NCI-H748 treated with DMSO at 0.1 percent for 48 hours (cell line): ENCODE measurements around the gene SRF.

Source experiments
- DNase-seq: peaks from one replicate; lab custom pipeline; 2025; lab: John Stamatoyannopoulos, UW

The SRF gene

GRCh38 chr6:43147691-43148477, 23.2 kb upstream of the SRF start:
- no peak for DNase-seq

GRCh38 chr6:43149265-43149664, 21.8 kb upstream of the SRF start:
- DNase-seq: no peak

- no peak for DNase-seq
These were observed 20.9 kb upstream of the SRF start for GRCh38 chr6:43150051-43150751.

GRCh38 chr6:43159599-43159998, 11.5 kb upstream of the SRF start:
- DNase-seq: no peak

- DNase-seq: no peak
These were observed 7.2 kb upstream of the SRF start for GRCh38 chr6:43163899-43164298.

- no peak for DNase-seq
These were observed 595 bp upstream of the SRF start for GRCh38 chr6:43170417-43170930.

- DNase-seq: no peak
These were observed 636 bp downstream of the SRF start for GRCh38 chr6:43171707-43172103.

GRCh38 chr6:43172104-43173007, 1.3 kb downstream of the SRF start:
- peak; percentile 51 for DNase-seq

- DNase-seq: no peak
These were observed 2.7 kb downstream of the SRF start for GRCh38 chr6:43173591-43174262.

- peak; percentile 99 for DNase-seq
These were observed 3.4 kb downstream of the SRF start for GRCh38 chr6:43174263-43175112.

- DNase-seq: no peak
These were observed 4.8 kb downstream of the SRF start for GRCh38 chr6:43175676-43176422.

- no peak for DNase-seq
These were observed 5.3 kb downstream of the SRF start for GRCh38 chr6:43176423-43176786.

GRCh38 chr6:43178150-43178549, 7.1 kb downstream of the SRF start:
- no peak for DNase-seq

GRCh38 chr6:43178951-43179830, 8.1 kb downstream of the SRF start:
- DNase-seq: no peak

GRCh38 chr6:43180058-43180457, 9.0 kb downstream of the SRF start:
- no peak for DNase-seq

- no peak for DNase-seq
These were observed 9.9 kb downstream of the SRF start for GRCh38 chr6:43180985-43181384.

- no peak for DNase-seq
These were observed 10.5 kb downstream of the SRF start for GRCh38 chr6:43181621-43181941.

GRCh38 chr6:43181942-43182860, 11.1 kb downstream of the SRF start, which contains the start of gene CUL9:
CUL9 (plus strand) TSS chr6:43182196; CDS start chr6:43184311, 2,115 bp downstream.
- DNase-seq: peak; percentile 55
